Measurements from ENCODE around the gene PLOD1. TPM values are rescaled to one million over a fixed set of nuclear protein-coding genes. Genes with fewer than 3 reads are reported as not detected.
"Not testable (repeated sequence)": the region's sequence is repeated elsewhere in the genome, so short reads cannot be mapped to it uniquely, and the experiment has no call there.

PLOD1 gene
- total RNA-seq, 4 donors from 2014 or later = 64.4 to 107 (median 80.8) TPM

DNA sequence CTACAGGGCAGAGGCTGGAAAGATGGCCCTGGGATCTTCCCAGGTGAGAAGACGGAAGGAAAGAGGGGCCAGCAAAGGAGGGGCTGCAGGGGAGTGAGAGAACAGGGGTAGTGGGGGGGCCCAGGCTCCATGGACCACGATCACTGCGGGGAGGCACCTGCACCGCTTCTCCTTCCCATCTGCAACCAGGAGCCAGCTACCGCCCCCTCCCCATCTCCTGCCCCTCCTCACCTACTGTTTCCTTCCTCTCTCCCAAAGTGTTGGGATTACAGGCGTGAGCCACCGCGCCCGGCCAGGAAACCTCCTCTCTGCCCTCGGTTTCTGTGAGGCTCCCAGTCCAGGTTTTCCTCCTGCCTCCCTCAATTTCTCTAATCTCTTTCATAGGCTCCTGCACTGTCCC, 27.6 kb upstream of the PLOD1 start:
- 65 to 66% methylated on average over 10 of the region's 10 CpGs for WGBS, 2 donors
- intact Hi-C loops (cut with DNase I) = no loop called here
- Histone ChIP-seq H3K4me3 (replicated peaks in 1 of 3) (no peak overlapping the region), H3K27me3 (no peaks in the 10 kb centered on the region), H3K27ac (no peak overlapping the region), H3K4me1 (no peaks in the 10 kb centered on the region), H3K36me3 (no peaks in the 10 kb centered on the region), H3K9me3 (no peaks in the 10 kb centered on the region)
- TF ChIP-seq POLR2A (IDR thresholded peaks at IDR 0.05) = no peak
- TF ChIP-seq, protein P1, sequence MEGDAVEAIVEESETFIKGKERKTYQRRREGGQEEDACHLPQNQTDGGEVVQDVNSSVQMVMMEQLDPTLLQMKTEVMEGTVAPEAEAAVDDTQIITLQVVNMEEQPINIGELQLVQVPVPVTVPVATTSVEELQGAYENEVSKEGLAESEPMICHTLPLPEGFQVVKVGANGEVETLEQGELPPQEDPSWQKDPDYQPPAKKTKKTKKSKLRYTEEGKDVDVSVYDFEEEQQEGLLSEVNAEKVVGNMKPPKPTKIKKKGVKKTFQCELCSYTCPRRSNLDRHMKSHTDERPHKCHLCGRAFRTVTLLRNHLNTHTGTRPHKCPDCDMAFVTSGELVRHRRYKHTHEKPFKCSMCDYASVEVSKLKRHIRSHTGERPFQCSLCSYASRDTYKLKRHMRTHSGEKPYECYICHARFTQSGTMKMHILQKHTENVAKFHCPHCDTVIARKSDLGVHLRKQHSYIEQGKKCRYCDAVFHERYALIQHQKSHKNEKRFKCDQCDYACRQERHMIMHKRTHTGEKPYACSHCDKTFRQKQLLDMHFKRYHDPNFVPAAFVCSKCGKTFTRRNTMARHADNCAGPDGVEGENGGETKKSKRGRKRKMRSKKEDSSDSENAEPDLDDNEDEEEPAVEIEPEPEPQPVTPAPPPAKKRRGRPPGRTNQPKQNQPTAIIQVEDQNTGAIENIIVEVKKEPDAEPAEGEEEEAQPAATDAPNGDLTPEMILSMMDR (IDR thresholded peaks at IDR 0.05) = no peak
- no peak for DNase-seq

DNA sequence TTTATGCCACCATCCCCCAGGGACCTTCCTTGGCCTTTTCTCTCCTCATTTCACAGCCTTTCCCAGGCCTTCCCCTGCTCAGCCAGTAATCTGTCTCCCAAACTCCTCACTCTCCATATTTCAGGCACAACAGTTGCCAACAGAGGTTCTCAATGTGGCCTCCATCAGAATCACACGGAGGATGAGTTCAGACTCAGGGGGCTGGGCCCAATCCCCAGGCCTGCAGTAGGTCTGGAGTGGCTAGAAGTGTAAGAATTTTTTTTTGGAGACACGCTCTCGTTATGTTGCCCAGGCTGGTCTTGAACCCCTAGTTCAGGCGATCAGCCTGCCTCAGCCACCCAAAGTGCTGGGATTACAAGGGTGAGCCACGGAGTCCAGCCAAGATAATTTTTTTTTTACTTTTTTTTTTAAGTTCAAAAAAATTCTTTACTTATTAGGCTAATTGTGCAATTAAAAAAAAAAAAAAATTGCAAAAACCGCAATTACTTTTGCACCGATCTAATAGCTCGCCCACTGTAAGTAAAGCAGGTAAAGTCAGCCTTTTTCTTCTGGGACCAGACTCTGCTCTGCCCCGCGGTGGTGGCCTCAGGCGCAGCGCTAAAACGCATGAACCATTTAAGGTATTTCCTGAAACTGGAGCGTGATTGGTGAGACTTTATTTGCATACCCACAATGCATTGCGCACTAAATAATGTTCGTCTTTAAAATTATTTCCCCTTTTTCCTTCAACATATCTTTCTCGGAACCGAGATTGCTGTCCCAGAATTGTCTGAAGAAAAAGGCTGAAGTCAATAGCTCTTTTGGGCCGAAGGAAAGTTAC, 27.0 kb upstream of the PLOD1 start:
- WGBS, 2 donors = 14 to 15% methylated on average over 19 of the region's 19 CpGs
- H3K27ac ChIP-seq = peak overlapping the region; percentile 99 to 100 (median 99)
- intact Hi-C loops (cut with DNase I) = no loop called here

DNA sequence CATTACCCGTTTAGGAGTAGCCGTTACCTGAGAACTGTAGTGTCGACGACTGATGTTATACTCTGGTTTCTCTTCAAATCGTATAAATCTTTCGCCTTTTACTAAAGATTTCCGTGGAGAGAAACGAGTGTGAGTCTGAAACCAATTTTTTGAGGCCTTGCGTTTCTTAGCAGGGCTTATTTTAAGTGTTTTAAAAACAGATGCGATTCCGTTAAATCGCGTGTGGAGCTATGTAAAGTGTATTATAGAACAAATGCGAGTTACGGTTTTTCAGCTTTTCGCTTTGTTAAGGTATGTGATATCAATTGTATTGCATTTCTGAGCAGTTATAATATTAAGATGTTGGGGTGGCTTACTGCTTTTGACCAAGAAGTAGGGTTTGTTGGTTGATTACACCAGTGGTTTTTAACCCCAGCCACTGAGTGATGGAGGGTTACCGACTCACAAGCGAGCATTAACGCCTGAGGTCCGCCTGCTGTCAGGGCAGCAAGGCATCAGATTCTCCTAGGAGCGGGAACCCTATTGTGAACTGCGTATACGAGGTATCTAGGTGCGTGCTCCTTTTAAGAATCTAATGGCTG, 26.3 kb upstream of the PLOD1 start:
- intact Hi-C loops (cut with DNase I) = no loop called here
- H3K27me3 ChIP-seq = no peaks in the 10 kb centered on the region
- H3K36me3 ChIP-seq = no peaks in the 10 kb centered on the region
- H3K4me1 ChIP-seq = peaks cover 0 to 8% of the 10 kb centered on the region in 2 donors
- 0 to 1% methylated on average over 24 of the region's 24 CpGs for WGBS, 2 donors
- no peak for DNase-seq
- TF ChIP-seq, protein P1 (IDR thresholded peaks at IDR 0.05) = no peak
- peak; percentile 93 to 98 for TF ChIP-seq POLR2A (IDR thresholded peaks at IDR 0.05)
- peak overlapping the region; percentile 99 to 100 (median 99) for H3K27ac ChIP-seq
- H3K4me3 ChIP-seq (replicated peaks in 1 of 3) = peak overlapping the region in 2 of 3 donors; percentile 34 to 38
- H3K9me3 ChIP-seq = no peaks in the 10 kb centered on the region

More for the DNA sequence above, 27.0 kb upstream of the PLOD1 start:
- TF ChIP-seq POLR2A (IDR thresholded peaks at IDR 0.05) = no peak
- TF ChIP-seq, protein P1 (IDR thresholded peaks at IDR 0.05) = peak; percentile 56 to 95 (median 84)
- no peaks in the 10 kb centered on the region for H3K9me3 ChIP-seq
- DNase-seq = peak; percentile 92 to 93
- H3K27me3 ChIP-seq = no peaks in the 10 kb centered on the region
- H3K36me3 ChIP-seq = no peaks in the 10 kb centered on the region
- no peak overlapping the region for H3K4me3 ChIP-seq (replicated peaks in 1 of 3)
- peaks cover 0 to 2% of the 10 kb centered on the region in 2 donors for H3K4me1 ChIP-seq

DNA sequence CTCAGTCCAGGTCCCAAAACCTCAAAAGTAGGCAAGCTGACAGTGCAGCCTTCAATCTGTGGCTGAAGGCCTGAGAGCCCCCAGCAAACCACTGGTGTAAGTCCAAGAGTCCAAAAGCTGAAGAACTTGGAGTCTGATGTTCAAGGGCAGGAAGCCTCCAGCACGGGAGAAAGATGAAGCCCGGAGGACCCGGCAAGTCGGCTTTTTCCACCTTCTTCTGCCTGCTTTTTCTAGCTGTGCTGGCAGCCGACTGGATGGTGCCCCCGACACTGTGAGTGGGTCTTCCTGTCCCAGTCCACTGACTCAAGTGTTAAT, 23.6 kb upstream of the PLOD1 start:
- intact Hi-C loops (cut with DNase I) = loop anchor here (10.0 kb wide), 2 partner anchors 64 to 114 kb away; no protein-coding TSS in a partner anchor
- H3K27ac ChIP-seq; H3K36me3 ChIP-seq; DNase-seq; H3K27me3 ChIP-seq; H3K4me3 ChIP-seq (replicated peaks in 1 of 3); H3K9me3 ChIP-seq: not testable (repeated sequence)
- WGBS, 2 donors = 84 to 87% methylated on average over 6 of the region's 6 CpGs
- peaks cover 0 to 11% of the 10 kb centered on the region in 2 donors for H3K4me1 ChIP-seq

DNA sequence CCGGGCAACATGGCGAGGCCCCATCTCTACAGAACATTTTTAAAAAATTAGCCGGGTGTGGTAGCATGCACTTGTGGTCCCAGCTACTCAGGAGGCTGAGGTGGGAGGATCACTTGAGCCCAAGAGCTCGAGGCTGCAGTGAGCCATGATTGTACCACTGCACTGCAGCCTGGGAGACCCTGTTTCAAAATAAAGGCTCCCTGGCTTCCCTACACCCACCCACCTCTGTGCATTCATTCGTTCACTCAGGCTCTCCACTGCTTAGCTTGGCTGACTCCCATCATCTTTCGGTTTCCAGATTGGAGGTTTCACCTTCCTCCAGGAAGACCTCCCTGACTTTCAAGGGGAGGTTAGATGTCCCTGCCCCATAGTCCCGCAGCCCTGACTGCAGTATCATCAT, 22.5 kb upstream of the PLOD1 start:
- no peak overlapping the region for H3K4me3 ChIP-seq (replicated peaks in 1 of 3)
- no peak for DNase-seq
- TF ChIP-seq, protein P1 (IDR thresholded peaks at IDR 0.05) = no peak
- H3K36me3 ChIP-seq = no peaks in the 10 kb centered on the region
- H3K27ac ChIP-seq = no peak overlapping the region
- no peaks in the 10 kb centered on the region for H3K27me3 ChIP-seq
- H3K9me3 ChIP-seq = no peaks in the 10 kb centered on the region
- intact Hi-C loops (cut with DNase I) = loop anchor here (10.0 kb wide), 2 partner anchors 63 to 113 kb away; no protein-coding TSS in a partner anchor
- 80 to 82% methylated on average over 7 of the region's 7 CpGs for WGBS, 2 donors
- peaks cover 0 to 11% of the 10 kb centered on the region in 2 donors for H3K4me1 ChIP-seq

DNA sequence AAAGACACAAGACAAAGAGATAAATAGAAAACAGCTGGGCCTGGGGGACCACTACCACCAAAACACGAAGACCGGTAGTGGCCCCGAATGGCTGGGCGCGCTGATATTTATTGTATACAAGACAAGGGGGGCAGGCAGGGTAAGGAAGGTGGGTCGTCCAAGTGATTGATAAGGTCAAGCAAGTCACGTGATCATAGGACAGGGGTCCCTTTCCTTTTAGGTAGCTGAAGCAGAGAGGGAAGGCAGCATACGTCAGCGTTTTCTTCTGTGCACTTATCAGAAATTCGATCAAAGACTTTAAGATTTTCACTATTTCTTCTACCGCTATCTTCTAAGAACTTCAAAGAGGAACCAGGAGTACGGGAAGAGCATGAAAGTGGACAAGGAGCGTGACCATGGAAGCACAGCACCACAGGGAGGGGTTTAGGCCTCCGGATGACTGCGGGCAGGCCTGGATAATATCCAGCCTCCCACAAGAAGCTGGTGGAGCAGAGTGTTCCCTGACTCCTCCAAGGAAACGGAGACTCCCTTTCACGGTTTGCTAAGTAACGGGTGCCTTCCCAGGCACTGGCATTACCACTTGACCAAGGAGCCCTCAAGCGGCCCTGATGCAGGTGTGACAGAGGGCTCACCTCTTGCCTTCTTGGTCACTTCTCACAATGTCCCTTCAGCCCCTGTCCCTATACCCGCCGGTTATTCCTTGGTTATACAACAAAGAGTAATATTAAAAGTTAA, 21.9 kb upstream of the PLOD1 start:
- intact Hi-C loops (cut with DNase I) = loop anchor here (10.0 kb wide), 2 partner anchors 62 to 112 kb away; no protein-coding TSS in a partner anchor
- 57 to 62% methylated on average over 21 of the region's 21 CpGs for whole genome bisulfite sequencing, 2 donors
- Histone ChIP-seq H3K4me1 (peaks cover 0 to 11% of the 10 kb centered on the region in 2 donors), H3K27ac (peak overlapping the region in 1 of 3 donors; percentile 22)
- not testable (repeated sequence) for H3K27me3 ChIP-seq; H3K4me3 ChIP-seq (replicated peaks in 1 of 3); H3K36me3 ChIP-seq; H3K9me3 ChIP-seq
- DNase-seq = peak; percentile 70 to 72

Data from thyroid gland (tissue), 4 donors.